HEK293 (cell line): ENCODE results near the gene PRSS53.

Source experiments
- CTCF ChIA-PET: fragments of 350-600 bp; formaldehyde crosslinking; extraction: SDS; loops from one replicate; lab custom pipeline; 2021; ENCODE audit warnings: antibody characterized with exemption; lab: Yijun Ruan, JAX
- POLR2A ChIA-PET: fragments of 300-600 bp; formaldehyde crosslinking; extraction: SDS; loops from one replicate; lab custom pipeline; 2020; ENCODE audit warnings: antibody characterized with exemption, inconsistent platforms; lab: Yijun Ruan, JAX
- H3K27ac ChIP-seq: fragments of 200-500 bp; sonication (Bioruptor generic); 2 replicates; pipeline ENCODE4 v1.5.1; 2014; ENCODE audit warnings: low read depth, low read length, control low read depth, inconsistent platforms; ENCODE audit errors: extremely low read depth
- H3K36me3 ChIP-seq, 2 experiments: fragments of 200-500 bp in 1 of 2; sonication (Bioruptor generic) in 1 of 2; 1 replicate in 1 of 2; 2 replicates in 1 of 2; pipeline ENCODE4 v1.5.1; 2014 to 2017; ENCODE audit warnings: inconsistent platforms in 2 of 2, low read length in 2 of 2; ENCODE audit not compliant: control insufficient read depth in 2 of 2, insufficient read depth in 1 of 2
- H3K4me1 ChIP-seq: fragments of 200-500 bp; sonication (Bioruptor generic); 2 replicates; pipeline ENCODE4 v1.5.1; 2014; ENCODE audit warnings: mild to moderate bottlenecking, low read length, inconsistent platforms; ENCODE audit not compliant: control insufficient read depth, insufficient read depth
- H3K4me3 ChIP-seq: 2 replicates; pipeline ENCODE4 v1.5.1; 2011; ENCODE audit warnings: low read depth, mild to moderate bottlenecking, control low read depth, low read length, moderate library complexity
- H3K9me3 ChIP-seq: fragments of 200-500 bp; sonication (Bioruptor generic); 2 replicates; pipeline ENCODE4 v1.5.1; 2014; ENCODE audit warnings: low read depth, low read length, inconsistent platforms; ENCODE audit not compliant: control insufficient read depth, insufficient read depth
- AEBP2 ChIP-seq: fragments of 450-650 bp; formaldehyde crosslinking; IDR thresholded peaks from 2 replicates; pipeline ENCODE4 v1.5.1; 2016; ENCODE audit warnings: missing biosample characterization, missing genetic modification characterization, borderline replicate concordance
- GLI4 ChIP-seq: fragments of 450-650 bp; formaldehyde crosslinking; IDR thresholded peaks from 2 replicates; pipeline ENCODE4 v1.5.1; 2016; ENCODE audit warnings: missing biosample characterization, missing genetic modification characterization
- GLIS1 ChIP-seq: fragments of 450-650 bp; formaldehyde crosslinking; IDR thresholded peaks from 2 replicates; pipeline ENCODE4 v1.5.1; 2016; ENCODE audit warnings: missing biosample characterization, missing genetic modification characterization
- REPIN1 ChIP-seq: fragments of 450-650 bp; formaldehyde crosslinking; IDR thresholded peaks from 2 replicates; pipeline ENCODE4 v1.5.1; 2017; ENCODE audit warnings: missing biosample characterization, missing genetic modification characterization, low read depth
- REST ChIP-seq: fragments of 450-650 bp; formaldehyde crosslinking; IDR thresholded peaks from 2 replicates; pipeline ENCODE4 v1.5.1; 2016; ENCODE audit warnings: missing biosample characterization, missing genetic modification characterization
- ZNF146 ChIP-seq: fragments of 450-650 bp; formaldehyde crosslinking; IDR thresholded peaks from 2 replicates; pipeline ENCODE4 v1.5.1; 2016; ENCODE audit warnings: missing biosample characterization, missing genetic modification characterization
- ZNF292 ChIP-seq: fragments of 450-650 bp; formaldehyde crosslinking; IDR thresholded peaks from 2 replicates; pipeline ENCODE4 v1.5.1; 2016; ENCODE audit warnings: low read depth, missing biosample characterization, missing genetic modification characterization, borderline replicate concordance
- ZNF341 ChIP-seq: fragments of 450-650 bp; formaldehyde crosslinking; IDR thresholded peaks from 2 replicates; pipeline ENCODE4; 2016; ENCODE audit warnings: low read depth, missing biosample characterization, missing genetic modification characterization
- ZNF473 ChIP-seq: fragments of 450-650 bp; formaldehyde crosslinking; IDR thresholded peaks from 2 replicates; pipeline ENCODE4 v1.5.1; 2017; ENCODE audit warnings: missing biosample characterization, missing genetic modification characterization
- ZNF518A ChIP-seq: fragments of 450-650 bp; formaldehyde crosslinking; conservative IDR thresholded peaks from 2 replicates; pipeline ENCODE4 v1.5.1; 2016; ENCODE audit warnings: low read depth, missing biosample characterization, missing genetic modification characterization
- ZNF677 ChIP-seq: fragments of 450-650 bp; IDR thresholded peaks from 2 replicates; pipeline ENCODE4 v1.5.0; 2018; ENCODE audit warnings: missing biosample characterization, mild to moderate bottlenecking, missing genetic modification characterization, moderate library complexity
- TF ChIP-seq, protein P1 (sequence below): IDR thresholded peaks from 2 replicates; pipeline ENCODE4 v1.6.1; 2011; ENCODE audit warnings: mild to moderate bottlenecking, low read depth, low read length, borderline replicate concordance
- TF ChIP-seq, protein P2 (sequence below): sonication (generic); formaldehyde crosslinking; IDR thresholded peaks from 2 replicates; pipeline ENCODE4 v1.8.1; 2022; ENCODE audit warnings: mild to moderate bottlenecking, moderate library complexity, missing genetic modification reagents

Gene PRSS53

GRCh38 chr16:31136287-31136662 is 47.5 kb upstream of the PRSS53 start:
- H3K27ac ChIP-seq = no peak overlapping the region
- peaks cover 11% of the 10 kb centered on the region; the same call in 1 of the 2 replicates for H3K4me1 ChIP-seq
- ChIA-PET POLR2A (interaction anchor here (1.0 to 2.2 kb wide), 3 partner anchors 9 to 44 kb away, joined by 3 to 11 read pairs (median 7); partner anchors contain the start of genes FUS and KAT8), CTCF (interaction anchor here (0.6 to 1.0 kb wide), 2 partner anchors 151 to 451 kb away, joined by 3 to 4 read pairs; partner anchors contain the start of gene HSD3B7)
- no peaks in the 10 kb centered on the region for H3K9me3 ChIP-seq
- peaks cover 0 to 17% of the 10 kb centered on the region in 2 experiments; a peak in 1 of 3 replicates for H3K36me3 ChIP-seq
- TF ChIP-seq ZNF341 (tag by site-specific recombination) = no peak
- TF ChIP-seq REPIN1 (tag by site-specific recombination) = no peak
- TF ChIP-seq ZNF146 = no peak
- TF ChIP-seq ZNF292 (tag by site-specific recombination) = no peak
- no peak for TF ChIP-seq REST (tag by site-specific recombination)
- no peak for TF ChIP-seq AEBP2 (tag by site-specific recombination)
- TF ChIP-seq, protein P1, sequence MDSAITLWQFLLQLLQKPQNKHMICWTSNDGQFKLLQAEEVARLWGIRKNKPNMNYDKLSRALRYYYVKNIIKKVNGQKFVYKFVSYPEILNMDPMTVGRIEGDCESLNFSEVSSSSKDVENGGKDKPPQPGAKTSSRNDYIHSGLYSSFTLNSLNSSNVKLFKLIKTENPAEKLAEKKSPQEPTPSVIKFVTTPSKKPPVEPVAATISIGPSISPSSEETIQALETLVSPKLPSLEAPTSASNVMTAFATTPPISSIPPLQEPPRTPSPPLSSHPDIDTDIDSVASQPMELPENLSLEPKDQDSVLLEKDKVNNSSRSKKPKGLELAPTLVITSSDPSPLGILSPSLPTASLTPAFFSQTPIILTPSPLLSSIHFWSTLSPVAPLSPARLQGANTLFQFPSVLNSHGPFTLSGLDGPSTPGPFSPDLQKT = no peak
- TF ChIP-seq, protein P2, sequence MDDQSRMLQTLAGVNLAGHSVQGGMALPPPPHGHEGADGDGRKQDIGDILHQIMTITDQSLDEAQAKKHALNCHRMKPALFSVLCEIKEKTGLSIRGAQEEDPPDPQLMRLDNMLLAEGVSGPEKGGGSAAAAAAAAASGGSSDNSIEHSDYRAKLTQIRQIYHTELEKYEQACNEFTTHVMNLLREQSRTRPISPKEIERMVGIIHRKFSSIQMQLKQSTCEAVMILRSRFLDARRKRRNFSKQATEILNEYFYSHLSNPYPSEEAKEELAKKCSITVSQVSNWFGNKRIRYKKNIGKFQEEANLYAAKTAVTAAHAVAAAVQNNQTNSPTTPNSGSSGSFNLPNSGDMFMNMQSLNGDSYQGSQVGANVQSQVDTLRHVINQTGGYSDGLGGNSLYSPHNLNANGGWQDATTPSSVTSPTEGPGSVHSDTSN = no peak
- TF ChIP-seq ZNF518A = no peak
- TF ChIP-seq ZNF473 (tag by site-specific recombination) = no peak
- TF ChIP-seq GLI4 (tag by site-specific recombination) = no peak
- TF ChIP-seq ZNF677 (tag by site-specific recombination) = no peak
- no peak for TF ChIP-seq GLIS1 (tag by site-specific recombination)
- TF ChIP-seq, all 188 proteins: peak for 0
- no peak overlapping the region for H3K4me3 ChIP-seq
